Epithelial cell of esophagus (primary cell): Measurements from ENCODE around the gene ALLC.

Experiments used
- DNase-seq: peaks from one replicate; pipeline ENCODE4 v3.0.0; 2010; ENCODE audit warnings: low read depth
- H3K4me3 ChIP-seq: 2 replicates; pipeline ENCODE4 v1.5.1; 2011; ENCODE audit warnings: mild to moderate bottlenecking, low read length, control low read depth
- TF ChIP-seq, protein P1 (sequence below): IDR thresholded peaks from 2 replicates; pipeline ENCODE4 v1.5.1; 2011; ENCODE audit warnings: low read depth, mild to moderate bottlenecking, low read length, control low read depth, inconsistent platforms; ENCODE audit not compliant: insufficient read depth; ENCODE audit errors: missing control alignments

ALLC gene

DNA sequence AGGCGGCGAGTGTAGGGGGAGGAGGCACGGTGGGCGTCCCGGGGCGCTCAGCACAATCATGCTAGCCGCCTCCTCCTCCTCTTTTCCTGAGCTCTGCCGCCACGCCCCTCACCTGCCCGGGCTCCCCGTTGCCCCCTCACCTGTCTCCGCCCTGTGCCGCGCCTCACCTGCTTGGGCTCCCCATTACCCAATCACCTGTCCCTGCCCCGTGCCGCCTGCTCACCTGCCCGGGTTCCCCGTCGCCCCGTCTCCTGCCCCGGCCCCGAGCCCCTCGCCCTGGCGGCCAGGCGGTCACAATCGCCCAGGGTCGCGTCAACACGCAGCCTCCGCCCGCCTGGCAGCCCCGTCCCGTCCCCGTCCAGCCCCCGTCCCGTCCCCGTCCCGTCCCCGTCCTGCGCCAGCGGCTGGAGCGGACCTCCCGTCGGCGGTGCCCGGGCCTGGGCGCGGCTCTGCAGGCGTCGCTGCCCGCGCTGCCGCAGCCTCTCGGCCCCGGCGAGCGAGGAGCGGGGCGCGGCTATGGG is 45.3 kb downstream of the ALLC start, which contains the start of gene DCDC2C:
DCDC2C (plus strand) TSS at position 340 of the 521 bp plus-strand sequence; CDS start at position 517, 177 bp downstream.
- no peak within 1 kb of the TSS for H3K4me3 ChIP-seq
- no peak for DNase-seq

DNA sequence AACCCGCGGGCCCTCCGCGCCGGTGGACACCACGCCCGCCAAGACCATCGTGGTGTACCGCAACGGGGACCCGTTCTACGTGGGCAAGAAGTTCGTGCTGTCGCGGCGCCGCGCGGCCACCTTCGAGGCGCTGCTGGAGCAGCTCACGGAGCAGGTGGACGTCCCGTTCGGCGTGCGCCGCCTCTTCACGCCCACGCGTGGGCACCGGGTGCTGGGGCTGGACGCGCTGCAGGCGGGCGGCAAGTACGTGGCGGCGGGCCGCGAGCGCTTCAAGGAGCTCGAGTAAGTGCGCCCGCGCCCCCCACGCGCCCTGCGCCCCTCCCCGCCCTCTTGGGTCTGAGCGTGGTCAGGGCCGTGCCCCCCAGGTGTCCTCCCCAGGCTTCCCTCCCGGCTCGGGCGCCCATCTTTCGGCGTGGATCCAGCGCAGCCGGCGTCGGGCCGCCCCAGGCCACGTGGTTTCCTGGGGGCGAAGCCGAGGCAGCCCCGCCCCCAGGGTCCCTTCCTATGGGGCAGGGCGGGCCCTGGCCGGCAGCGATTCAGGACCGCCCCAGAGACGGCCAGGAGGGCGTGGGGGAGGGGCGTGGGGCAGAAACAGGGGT is 45.9 kb downstream of the ALLC start:
- DNase-seq: no peak
- TF ChIP-seq, protein P1, sequence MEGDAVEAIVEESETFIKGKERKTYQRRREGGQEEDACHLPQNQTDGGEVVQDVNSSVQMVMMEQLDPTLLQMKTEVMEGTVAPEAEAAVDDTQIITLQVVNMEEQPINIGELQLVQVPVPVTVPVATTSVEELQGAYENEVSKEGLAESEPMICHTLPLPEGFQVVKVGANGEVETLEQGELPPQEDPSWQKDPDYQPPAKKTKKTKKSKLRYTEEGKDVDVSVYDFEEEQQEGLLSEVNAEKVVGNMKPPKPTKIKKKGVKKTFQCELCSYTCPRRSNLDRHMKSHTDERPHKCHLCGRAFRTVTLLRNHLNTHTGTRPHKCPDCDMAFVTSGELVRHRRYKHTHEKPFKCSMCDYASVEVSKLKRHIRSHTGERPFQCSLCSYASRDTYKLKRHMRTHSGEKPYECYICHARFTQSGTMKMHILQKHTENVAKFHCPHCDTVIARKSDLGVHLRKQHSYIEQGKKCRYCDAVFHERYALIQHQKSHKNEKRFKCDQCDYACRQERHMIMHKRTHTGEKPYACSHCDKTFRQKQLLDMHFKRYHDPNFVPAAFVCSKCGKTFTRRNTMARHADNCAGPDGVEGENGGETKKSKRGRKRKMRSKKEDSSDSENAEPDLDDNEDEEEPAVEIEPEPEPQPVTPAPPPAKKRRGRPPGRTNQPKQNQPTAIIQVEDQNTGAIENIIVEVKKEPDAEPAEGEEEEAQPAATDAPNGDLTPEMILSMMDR: no peak
- H3K4me3 ChIP-seq: no peak overlapping the region

More for the DNA sequence above, 45.3 kb downstream of the ALLC start, which contains the start of gene DCDC2C:
- TF ChIP-seq, protein P1: no peak

DNA sequence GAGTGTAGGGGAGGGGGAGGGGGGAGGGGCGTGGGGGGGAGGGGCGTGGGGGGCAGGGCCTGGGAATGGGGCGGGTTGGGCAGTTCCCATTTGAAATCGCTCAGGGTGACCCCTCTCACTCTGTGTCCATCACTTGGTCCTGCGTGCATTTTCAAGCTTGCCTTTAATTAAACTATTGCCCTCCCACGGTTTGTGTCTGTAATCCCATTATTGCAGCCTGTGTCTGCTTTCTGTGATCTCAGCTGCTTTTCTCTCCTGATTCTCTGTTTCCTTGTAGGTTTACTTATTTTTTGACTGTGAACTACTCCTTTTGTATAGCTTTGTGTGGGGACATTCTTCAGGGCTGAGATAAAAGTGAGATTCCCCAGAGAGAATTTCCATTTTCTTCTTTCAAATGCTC is 46.7 kb downstream of the ALLC start:
- no peak for DNase-seq
- H3K4me3 ChIP-seq: no peak overlapping the region
- TF ChIP-seq, protein P1: no peak

DNA sequence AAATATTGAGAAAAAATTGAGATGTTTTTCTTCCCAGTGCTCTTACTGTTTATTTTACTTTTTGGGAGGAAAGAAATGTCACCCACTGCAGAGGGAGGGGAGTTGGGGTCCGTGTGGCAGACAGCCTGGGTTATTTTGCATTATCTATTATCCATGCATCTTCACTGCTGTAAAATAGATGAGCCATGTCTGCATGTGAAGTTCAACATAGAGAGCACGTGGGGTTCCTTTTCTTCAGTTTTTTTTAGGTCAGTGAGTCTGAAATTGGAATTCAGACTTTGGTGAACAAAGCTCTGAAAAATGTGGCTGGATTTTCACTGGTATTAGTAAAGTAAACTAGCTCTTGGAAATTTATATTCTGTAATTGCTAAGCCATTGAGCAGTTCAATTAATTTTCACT is 47.8 kb downstream of the ALLC start:
- TF ChIP-seq, protein P1: no peak
- no peak for DNase-seq
- H3K4me3 ChIP-seq: no peak overlapping the region

DNA sequence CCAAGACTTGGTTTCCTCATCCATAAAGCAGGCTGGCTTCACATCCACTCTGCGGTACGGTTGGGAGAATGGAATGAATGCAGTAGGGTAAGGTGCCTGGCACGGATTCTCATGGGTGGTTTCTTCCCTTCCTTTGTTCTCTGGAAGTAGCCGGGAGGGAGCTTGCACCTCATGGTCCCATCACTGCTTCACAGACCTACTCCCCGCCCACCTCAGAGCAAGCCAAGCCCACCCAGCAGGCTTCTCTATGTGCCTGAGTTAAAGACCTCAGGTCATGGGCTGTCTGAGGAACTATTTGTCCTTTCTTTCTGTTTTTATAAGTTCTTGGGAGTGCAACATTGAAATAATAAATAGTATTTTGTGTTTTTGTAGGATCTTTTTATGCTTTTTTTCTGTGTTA is 48.9 kb downstream of the ALLC start:
- TF ChIP-seq, protein P1: no peak
- DNase-seq: no peak
- no peak overlapping the region for H3K4me3 ChIP-seq

DNA sequence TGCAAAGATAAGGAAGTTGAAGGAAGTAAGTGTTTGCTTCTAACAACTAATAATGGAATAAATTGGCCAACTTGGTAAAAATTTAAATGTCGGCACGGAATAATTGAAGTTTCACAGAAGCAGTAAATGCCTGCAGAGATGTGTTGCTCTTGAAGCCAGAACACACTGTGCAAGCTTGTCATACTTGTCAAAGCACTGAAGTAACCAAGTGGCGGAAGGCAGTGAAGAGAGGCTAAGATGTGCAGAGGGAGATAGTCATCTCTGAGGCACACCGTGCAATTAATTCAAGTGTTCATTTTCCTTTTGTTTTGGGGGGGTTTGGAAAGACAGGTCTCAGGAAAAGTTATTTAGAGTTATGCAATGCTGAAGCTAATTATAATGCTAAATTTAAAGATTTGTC is 50.6 kb downstream of the ALLC start:
- no peak overlapping the region for H3K4me3 ChIP-seq
- TF ChIP-seq, protein P1: no peak
- DNase-seq: no peak

DNA sequence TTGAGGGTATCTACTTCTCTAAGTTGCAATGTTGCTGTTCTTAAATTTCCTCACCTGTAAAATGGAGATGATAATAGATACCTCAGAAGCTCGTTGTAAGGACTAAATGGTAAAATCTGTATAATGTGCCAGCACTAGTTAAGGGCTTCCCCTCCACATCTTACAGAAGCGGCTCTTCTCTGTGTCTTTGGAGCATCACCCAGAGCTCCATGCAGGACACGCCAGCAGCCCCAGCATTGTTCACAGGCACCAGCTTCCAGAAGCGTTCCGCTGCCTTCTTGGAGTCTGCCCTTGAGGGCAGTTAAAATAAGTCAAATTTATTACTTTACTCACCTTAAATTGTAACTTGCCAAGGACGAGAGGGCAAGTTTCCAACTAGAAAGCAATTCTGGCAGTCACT is 51.2 kb downstream of the ALLC start:
- DNase-seq: no peak
- TF ChIP-seq, protein P1: no peak
- H3K4me3 ChIP-seq: no peak overlapping the region
